WERI-Rb-1 (cell line): Measurements from ENCODE around the gene CHIC2.
"Not testable (repeated sequence)": the region's sequence is repeated elsewhere in the genome, so short reads cannot be mapped to it uniquely, and the experiment has no call there.

ENCODE experiments used
- DNase-seq: peaks from one replicate; pipeline ENCODE4 v3.0.0-alpha.2; 2020
- H3K27ac ChIP-seq: fragments of 250-450 bp; sonication (Bioruptor Pico); 2 replicates; pipeline ENCODE4 v1.5.1; 2020; ENCODE audit warnings: mild to moderate bottlenecking, moderate library complexity
- H3K27me3 ChIP-seq: fragments of 250-450 bp; sonication (Bioruptor Pico); 2 replicates; pipeline ENCODE4 v1.5.1; 2021; ENCODE audit warnings: mild to moderate bottlenecking, low read depth, moderate library complexity; ENCODE audit not compliant: insufficient read depth, severe bottlenecking
- H3K36me3 ChIP-seq: fragments of 250-450 bp; sonication (Bioruptor Pico); 2 replicates; pipeline ENCODE4 v1.5.1; 2020; ENCODE audit warnings: mild to moderate bottlenecking, moderate library complexity
- H3K4me3 ChIP-seq: 2 replicates; pipeline ENCODE4 v1.5.1; 2011; ENCODE audit warnings: low read depth, mild to moderate bottlenecking, control low read depth, low read length
- H3K9me3 ChIP-seq: fragments of 250-450 bp; sonication (Bioruptor Pico); 2 replicates; pipeline ENCODE4 v1.5.1; 2021; ENCODE audit warnings: mild to moderate bottlenecking, moderate library complexity; ENCODE audit not compliant: severe bottlenecking
- TF ChIP-seq, protein P1 (sequence below): IDR thresholded peaks from 2 replicates; pipeline ENCODE4 v1.5.1; 2011; ENCODE audit warnings: low read depth, mild to moderate bottlenecking, control low read depth, inconsistent platforms, low read length

The CHIC2 gene

GRCh38 chr4:54061067-54061466, 3.3 kb downstream of the CHIC2 start:
- H3K36me3 ChIP-seq = peaks cover 3% of the 10 kb centered on the region; the same call in 1 of the 2 replicates
- no peaks in the 10 kb centered on the region for H3K9me3 ChIP-seq
- TF ChIP-seq, protein P1, sequence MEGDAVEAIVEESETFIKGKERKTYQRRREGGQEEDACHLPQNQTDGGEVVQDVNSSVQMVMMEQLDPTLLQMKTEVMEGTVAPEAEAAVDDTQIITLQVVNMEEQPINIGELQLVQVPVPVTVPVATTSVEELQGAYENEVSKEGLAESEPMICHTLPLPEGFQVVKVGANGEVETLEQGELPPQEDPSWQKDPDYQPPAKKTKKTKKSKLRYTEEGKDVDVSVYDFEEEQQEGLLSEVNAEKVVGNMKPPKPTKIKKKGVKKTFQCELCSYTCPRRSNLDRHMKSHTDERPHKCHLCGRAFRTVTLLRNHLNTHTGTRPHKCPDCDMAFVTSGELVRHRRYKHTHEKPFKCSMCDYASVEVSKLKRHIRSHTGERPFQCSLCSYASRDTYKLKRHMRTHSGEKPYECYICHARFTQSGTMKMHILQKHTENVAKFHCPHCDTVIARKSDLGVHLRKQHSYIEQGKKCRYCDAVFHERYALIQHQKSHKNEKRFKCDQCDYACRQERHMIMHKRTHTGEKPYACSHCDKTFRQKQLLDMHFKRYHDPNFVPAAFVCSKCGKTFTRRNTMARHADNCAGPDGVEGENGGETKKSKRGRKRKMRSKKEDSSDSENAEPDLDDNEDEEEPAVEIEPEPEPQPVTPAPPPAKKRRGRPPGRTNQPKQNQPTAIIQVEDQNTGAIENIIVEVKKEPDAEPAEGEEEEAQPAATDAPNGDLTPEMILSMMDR = no peak
- no peak overlapping the region for H3K4me3 ChIP-seq
- no peaks in the 10 kb centered on the region for H3K27me3 ChIP-seq
- no peak for DNase-seq
- H3K27ac ChIP-seq = no peak overlapping the region

GRCh38 chr4:54060116-54060515, 4.3 kb downstream of the CHIC2 start:
- H3K27me3 ChIP-seq = no peaks in the 10 kb centered on the region
- H3K27ac ChIP-seq = no peak overlapping the region
- no peaks in the 10 kb centered on the region for H3K9me3 ChIP-seq
- no peak for DNase-seq
- no peak overlapping the region for H3K4me3 ChIP-seq
- peaks cover 3% of the 10 kb centered on the region; the same call in 1 of the 2 replicates for H3K36me3 ChIP-seq
- TF ChIP-seq, protein P1 = no peak

DNA sequence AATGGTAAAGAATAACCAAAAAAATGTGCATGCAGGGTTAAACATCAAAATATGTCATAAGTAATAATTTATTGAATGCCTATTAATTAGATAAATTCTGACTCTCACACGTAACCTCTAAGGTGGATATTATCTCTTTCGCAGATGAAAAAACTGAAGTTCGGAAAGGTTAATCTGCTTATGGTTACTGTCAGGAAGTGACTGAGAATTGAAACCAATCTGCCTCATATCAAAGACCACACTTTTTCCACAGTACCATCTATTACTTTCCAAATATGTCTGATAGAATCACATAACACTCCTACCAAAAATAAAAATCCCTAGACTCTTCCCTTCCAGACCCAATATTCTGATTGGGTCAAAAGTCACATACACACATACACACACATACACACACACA, 6.2 kb downstream of the CHIC2 start:
- Histone ChIP-seq H3K27ac (no peak overlapping the region), H3K4me3 (no peak overlapping the region), H3K9me3 (no peaks in the 10 kb centered on the region), H3K36me3 (no peaks in the 10 kb centered on the region), H3K27me3 (no peaks in the 10 kb centered on the region)
- TF ChIP-seq, protein P1 = no peak
- DNase-seq = no peak

- TF ChIP-seq, protein P1 = no peak
- Histone ChIP-seq H3K4me3 (no peak overlapping the region), H3K9me3 (no peaks in the 10 kb centered on the region), H3K27me3 (no peaks in the 10 kb centered on the region), H3K36me3 (no peaks in the 10 kb centered on the region), H3K27ac (no peak overlapping the region)
- DNase-seq = no peak
Measured at GRCh38 chr4:54056360-54056759, 8.0 kb downstream of the CHIC2 start.

GRCh38 chr4:54055494-54055893, 8.9 kb downstream of the CHIC2 start:
- H3K27me3 ChIP-seq = no peaks in the 10 kb centered on the region
- H3K4me3 ChIP-seq = no peak overlapping the region
- no peaks in the 10 kb centered on the region for H3K9me3 ChIP-seq
- H3K36me3 ChIP-seq = no peaks in the 10 kb centered on the region
- TF ChIP-seq, protein P1 = no peak
- DNase-seq = no peak
- no peak overlapping the region for H3K27ac ChIP-seq

- TF ChIP-seq, protein P1 = no peak
- Histone ChIP-seq H3K27ac (no peak overlapping the region), H3K36me3 (no peaks in the 10 kb centered on the region), H3K9me3 (no peaks in the 10 kb centered on the region), H3K4me3 (no peak overlapping the region), H3K27me3 (no peaks in the 10 kb centered on the region)
- no peak for DNase-seq
Measured at GRCh38 chr4:54054501-54054900, 9.9 kb downstream of the CHIC2 start.

DNA sequence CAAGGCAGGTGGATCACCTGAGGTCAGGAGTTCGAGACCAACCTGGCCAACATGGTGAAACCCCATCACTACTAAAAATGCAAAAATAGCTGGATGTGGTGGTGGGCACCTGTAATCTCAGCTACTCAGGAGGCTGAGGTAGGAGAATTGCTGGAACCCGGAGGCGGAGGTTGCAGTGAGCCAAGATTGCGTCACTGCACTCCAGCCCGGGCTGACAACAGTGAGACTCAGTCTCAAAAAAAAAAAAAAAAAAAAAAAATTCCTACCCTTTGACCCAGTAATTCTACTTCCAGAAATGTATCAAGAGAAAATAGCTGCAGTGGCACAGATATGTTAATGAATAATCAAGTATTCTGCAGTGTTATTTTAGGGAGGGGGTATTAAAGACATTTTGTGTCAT, 11.1 kb downstream of the CHIC2 start:
- not testable (repeated sequence) for H3K9me3 ChIP-seq, H3K36me3 ChIP-seq, H3K27ac ChIP-seq, H3K4me3 ChIP-seq, DNase-seq, H3K27me3 ChIP-seq
